Mesenchymal stem cell (in vitro differentiated cells and primary cell): Measurements from ENCODE around the gene PDE6C.
A peak's percentile ranks its signal among the peaks of the same experiment; 100 is the strongest.

ENCODE experiments used
- DNase-seq: peaks from one replicate; pipeline ENCODE4 v3.0.0-alpha.2; 2013
- H2AFZ ChIP-seq: one replicate; pipeline ENCODE4 v1.6.1; 2013; ENCODE audit warnings: low read depth, mild to moderate bottlenecking, control low read depth, inconsistent platforms, low read length, moderate library complexity
- H2AK5ac ChIP-seq: 2 replicates; pipeline ENCODE4 v1.6.1; 2013; ENCODE audit warnings: low read length, moderate library complexity, mild to moderate bottlenecking, inconsistent platforms; ENCODE audit not compliant: severe bottlenecking
- H2BK120ac ChIP-seq: one replicate; pipeline ENCODE4 v1.6.1; 2013; ENCODE audit warnings: low read depth, mild to moderate bottlenecking, inconsistent platforms, low read length, moderate library complexity
- H2BK12ac ChIP-seq, 2 experiments: one replicate each; pipeline ENCODE4 v1.6.1; 2013; ENCODE audit warnings: inconsistent platforms in 2 of 2, low read length in 2 of 2, mild to moderate bottlenecking in 2 of 2, moderate library complexity in 2 of 2, control low read depth in 1 of 2
- H2BK15ac ChIP-seq: one replicate; pipeline ENCODE4 v1.6.1; 2013; ENCODE audit warnings: mild to moderate bottlenecking, low read depth, inconsistent platforms; ENCODE audit not compliant: poor library complexity, severe bottlenecking
- H2BK5ac ChIP-seq: 2 replicates; pipeline ENCODE4 v1.6.1; 2013; ENCODE audit warnings: low read depth, mild to moderate bottlenecking, low read length, control low read depth, inconsistent platforms; ENCODE audit not compliant: poor library complexity, severe bottlenecking
- H3K14ac ChIP-seq, 2 experiments: one replicate each; pipeline ENCODE4 v1.6.1; 2013; ENCODE audit warnings: inconsistent platforms in 2 of 2, low read length in 2 of 2, control low read depth in 1 of 2, mild to moderate bottlenecking in 1 of 2, moderate library complexity in 1 of 2
- H3K18ac ChIP-seq, 2 experiments: one replicate each; pipeline ENCODE4 v1.6.1; 2013; ENCODE audit warnings: inconsistent platforms in 2 of 2, low read length in 2 of 2, control low read depth in 1 of 2, low read depth in 1 of 2, mild to moderate bottlenecking in 1 of 2
- H3K23ac ChIP-seq, 2 experiments: one replicate each; pipeline ENCODE4 v1.6.1; 2013; ENCODE audit warnings: inconsistent platforms in 2 of 2, low read length in 2 of 2, mild to moderate bottlenecking in 2 of 2, moderate library complexity in 2 of 2, control low read depth in 1 of 2
- H3K27ac ChIP-seq: 2 replicates; pipeline ENCODE4 v1.5.1; 2013; ENCODE audit warnings: mild to moderate bottlenecking, moderate library complexity, low read length, control low read depth, inconsistent platforms; ENCODE audit not compliant: poor library complexity, severe bottlenecking
- H3K27me3 ChIP-seq, 2 experiments: 2 replicates each; pipeline versions ENCODE4 v1.6.1 to v1.7.0; 2013; ENCODE audit warnings: low read length in 2 of 2, mild to moderate bottlenecking in 2 of 2, moderate library complexity in 2 of 2, control low read depth in 1 of 2, inconsistent platforms in 1 of 2; ENCODE audit not compliant: control insufficient read depth in 1 of 2, insufficient read depth in 1 of 2
- H3K36me3 ChIP-seq, 2 experiments: 2 replicates each; pipeline versions ENCODE4 v1.6.1 to v1.7.0; 2013; ENCODE audit warnings: low read length in 2 of 2, control low read depth in 1 of 2, inconsistent platforms in 1 of 2, low read depth in 1 of 2, mild to moderate bottlenecking in 1 of 2; ENCODE audit not compliant: insufficient read depth in 2 of 2, control insufficient read depth in 1 of 2
- H3K4ac ChIP-seq, 2 experiments: one replicate each; pipeline ENCODE4 v1.6.1; 2013; ENCODE audit warnings: inconsistent platforms in 2 of 2, low read length in 2 of 2, mild to moderate bottlenecking in 2 of 2, moderate library complexity in 2 of 2, control low read depth in 1 of 2, low read depth in 1 of 2
- H3K4me1 ChIP-seq: 2 replicates; pipeline ENCODE4 v1.6.1; 2013; ENCODE audit warnings: low read depth, low read length, control low read depth; ENCODE audit not compliant: control insufficient read depth, insufficient read depth
- H3K4me2 ChIP-seq: 2 replicates; pipeline ENCODE4 v1.6.1; 2013; ENCODE audit warnings: low read length, mild to moderate bottlenecking, inconsistent platforms; ENCODE audit not compliant: poor library complexity, severe bottlenecking
- H3K4me3 ChIP-seq, 2 experiments: 2 replicates each; pipeline versions ENCODE4 v1.5.1 to v1.7.0; 2013; ENCODE audit warnings: low read length in 2 of 2, mild to moderate bottlenecking in 2 of 2, control low read depth in 1 of 2, low read depth in 1 of 2; ENCODE audit not compliant: insufficient read depth in 1 of 2
- H3K79me1 ChIP-seq: replicated peaks from 2 replicates; pipeline ENCODE4 v1.6.1; 2013; ENCODE audit warnings: mild to moderate bottlenecking, control low read depth, low read length, inconsistent platforms; ENCODE audit not compliant: poor library complexity, severe bottlenecking
- H3K9ac ChIP-seq: 2 replicates; pipeline ENCODE4 v1.7.0; 2013; ENCODE audit warnings: mild to moderate bottlenecking, low read length, moderate library complexity
- H3K9me3 ChIP-seq: 2 replicates; pipeline ENCODE4 v1.7.0; 2013; ENCODE audit warnings: mild to moderate bottlenecking, low read length; ENCODE audit not compliant: control insufficient read depth
- H4K8ac ChIP-seq: one replicate; pipeline ENCODE4 v1.6.1; 2013; ENCODE audit warnings: inconsistent platforms, mild to moderate bottlenecking, low read length, moderate library complexity
- H4K91ac ChIP-seq: one replicate; pipeline ENCODE4 v1.6.1; 2013; ENCODE audit warnings: mild to moderate bottlenecking, low read length, inconsistent platforms
- WGBS: methylation state at CpG from one replicate; pipeline ENCODE4 v1.1.7; 2013; ENCODE audit warnings: mixed read lengths; 5-methylcytosine and 5-hydroxymethylcytosine counted together

The PDE6C gene

DNA sequence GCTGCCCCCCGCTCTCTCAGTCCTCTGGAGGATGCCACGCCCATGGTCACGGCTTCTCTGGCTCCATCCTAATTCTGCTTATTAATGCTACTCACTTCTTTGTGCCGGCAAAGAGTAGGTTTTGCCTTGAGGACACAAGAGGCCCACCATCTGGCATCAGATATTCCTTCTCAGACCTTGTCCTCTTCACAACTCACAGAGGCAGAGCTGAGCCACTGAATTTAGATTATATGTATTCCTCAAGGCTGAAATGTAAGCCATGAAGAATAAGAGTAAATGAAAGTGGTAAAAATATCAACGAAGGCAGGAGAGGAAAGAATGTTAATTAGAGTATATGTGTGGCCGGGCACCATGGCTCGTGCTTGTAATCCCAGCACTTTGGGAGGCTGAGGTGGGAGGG, 17.8 kb upstream of the PDE6C start:
- Histone ChIP-seq H3K23ac (peak overlapping the region in 1 of 2 experiments; percentile 14), H4K8ac (no peak overlapping the region), H3K18ac (no peak overlapping the region), H2AK5ac (no peak overlapping the region), H3K36me3 (no peaks in the 10 kb centered on the region), H3K4ac (no peak overlapping the region), H2BK120ac (no peak overlapping the region), H3K9ac (no peak overlapping the region), H3K4me1 (peaks cover 6% of the 10 kb centered on the region), H3K4me3 (no peak overlapping the region), H3K9me3 (no peaks in the 10 kb centered on the region), H3K79me1 (no peaks in the 10 kb centered on the region), H2AFZ (no peak overlapping the region), H3K27ac (no peak overlapping the region), H3K4me2 (no peak overlapping the region), H4K91ac (no peak overlapping the region), H2BK15ac (no peak overlapping the region), H3K14ac (no peak overlapping the region), H2BK5ac (no peak overlapping the region), H3K27me3 (peaks cover 6 to 40% of the 10 kb centered on the region in 2 experiments), H2BK12ac (no peak overlapping the region)
- DNase-seq, result no peak
- WGBS, result 92% methylated on average over 7 of the region's 7 CpGs

DNA sequence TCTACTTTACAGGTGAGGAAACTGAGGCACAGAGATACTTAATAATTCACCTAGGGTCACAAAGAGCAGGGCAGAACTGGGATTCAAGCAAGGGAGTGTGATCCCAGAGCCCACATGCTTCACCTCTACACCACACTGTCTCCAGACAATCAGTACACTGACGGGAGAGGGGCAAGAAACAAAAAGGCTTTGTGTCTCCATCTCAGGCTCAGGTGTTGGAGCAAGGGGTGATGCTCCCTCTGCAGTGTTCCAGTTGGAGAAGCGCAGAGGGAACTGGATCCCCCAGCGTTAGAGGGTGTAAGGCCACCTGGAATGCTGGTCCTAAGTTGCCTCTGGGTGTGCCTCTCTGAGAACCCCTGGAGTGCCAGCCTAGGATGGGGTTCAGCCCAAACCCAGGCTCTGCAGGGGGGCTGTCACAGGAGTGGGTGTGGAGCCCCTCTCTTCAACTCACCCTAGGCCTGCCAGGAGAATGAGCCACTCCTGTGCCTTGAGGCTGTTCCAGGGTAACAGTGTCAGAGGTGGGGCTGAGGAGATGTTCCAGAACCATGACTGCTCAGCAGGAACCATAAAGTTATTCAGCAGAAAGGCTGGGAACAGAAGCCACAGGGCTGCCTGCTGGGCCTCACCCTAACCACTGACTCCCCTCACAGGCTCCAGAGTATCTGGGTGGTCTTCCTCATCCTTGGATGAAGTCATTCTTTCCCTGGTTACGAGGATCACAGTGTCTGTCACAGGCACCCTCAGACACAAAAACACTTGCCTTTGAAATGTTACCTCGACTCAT, 16.8 kb upstream of the PDE6C start:
- Histone ChIP-seq H2BK120ac (no peak overlapping the region), H3K18ac (no peak overlapping the region), H3K4me2 (no peak overlapping the region)

DNA sequence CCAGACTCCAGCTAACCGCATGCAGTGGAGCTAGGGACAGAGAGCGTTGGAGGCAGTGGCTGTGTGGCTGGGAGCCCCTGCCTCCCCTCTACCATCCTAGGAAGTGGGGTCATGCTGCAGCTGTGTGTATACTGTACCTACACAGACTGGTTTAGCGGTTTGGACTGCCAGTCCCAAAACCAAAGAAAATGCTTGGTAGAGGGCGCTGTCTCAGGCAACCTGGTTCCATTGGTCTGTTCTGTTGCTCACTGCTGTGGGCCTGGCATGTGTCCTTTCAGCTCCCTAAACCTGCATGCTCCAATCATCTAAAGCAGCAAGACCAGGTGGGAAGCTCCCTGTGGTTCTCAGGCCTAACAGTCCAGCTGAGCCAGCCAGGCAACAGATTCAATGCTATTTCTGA, 15.8 kb upstream of the PDE6C start:
- no peak for DNase-seq
- Histone ChIP-seq H3K4me2 (no peak overlapping the region), H3K14ac (no peak overlapping the region), H2BK120ac (no peak overlapping the region), H3K9ac (no peak overlapping the region), H3K18ac (no peak overlapping the region), H3K27ac (no peak overlapping the region), H2BK5ac (no peak overlapping the region), H3K4me3 (no peak overlapping the region), H2AK5ac (no peak overlapping the region), H3K9me3 (no peaks in the 10 kb centered on the region), H3K27me3 (peaks cover 19 to 34% of the 10 kb centered on the region in 2 experiments), H2BK12ac (no peak overlapping the region), H3K79me1 (no peaks in the 10 kb centered on the region), H3K4ac (no peak overlapping the region), H2AFZ (no peak overlapping the region), H2BK15ac (no peak overlapping the region), H3K36me3 (no peaks in the 10 kb centered on the region), H4K91ac (no peak overlapping the region), H3K23ac (no peak overlapping the region), H3K4me1 (peaks cover 19% of the 10 kb centered on the region), H4K8ac (no peak overlapping the region)
- WGBS, result 55% methylated on average over 4 of the region's 4 CpGs

More for the DNA sequence above, 16.8 kb upstream of the PDE6C start:
- Histone ChIP-seq H3K4ac (no peak overlapping the region), H2BK5ac (no peak overlapping the region), H4K8ac (no peak overlapping the region), H3K4me3 (no peak overlapping the region), H3K79me1 (no peaks in the 10 kb centered on the region), H2AK5ac (no peak overlapping the region), H4K91ac (no peak overlapping the region), H2BK15ac (no peak overlapping the region), H3K36me3 (no peaks in the 10 kb centered on the region), H2BK12ac (no peak overlapping the region), H3K23ac (no peak overlapping the region), H3K9me3 (no peaks in the 10 kb centered on the region), H3K27me3 (peaks cover 15 to 40% of the 10 kb centered on the region in 2 experiments), H3K4me1 (peaks cover 10% of the 10 kb centered on the region), H3K27ac (no peak overlapping the region), H3K14ac (peak overlapping the region in 1 of 2 experiments; percentile 26), H2AFZ (no peak overlapping the region), H3K9ac (no peak overlapping the region)
- DNase-seq, result no peak
- 83% methylated on average over 5 of the region's 5 CpGs for WGBS

DNA sequence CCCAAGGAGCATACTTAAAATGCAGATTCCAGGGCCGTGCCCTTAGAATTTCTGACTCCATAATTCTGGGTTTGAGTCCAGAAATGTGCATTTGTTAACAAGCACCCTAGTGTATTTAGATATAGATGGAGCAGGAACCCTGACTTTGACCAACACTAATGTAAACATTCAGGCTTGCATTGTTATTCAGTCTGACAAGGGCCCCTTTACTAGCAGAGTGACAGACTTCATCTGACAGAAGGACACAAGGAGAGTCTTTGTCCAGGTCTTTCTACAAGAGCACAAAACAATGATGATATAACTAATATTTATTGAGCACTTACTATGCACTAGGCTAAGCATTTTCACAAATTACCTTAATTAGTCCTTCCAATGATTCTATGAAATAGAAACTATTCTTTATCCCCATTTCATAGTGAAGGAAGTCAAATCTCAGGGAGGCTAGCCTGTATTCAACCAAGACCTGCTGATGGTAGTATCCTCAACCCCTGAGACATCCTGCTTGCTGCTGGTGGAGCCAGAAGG, 15.2 kb upstream of the PDE6C start:
- peaks cover 19% of the 10 kb centered on the region for H3K4me1 ChIP-seq
- 89% methylated on average over 1 of the region's 1 CpG for WGBS
- H3K14ac ChIP-seq, result no peak overlapping the region
- no peak overlapping the region for H4K91ac ChIP-seq
- no peak overlapping the region for H2AFZ ChIP-seq
- H3K4me3 ChIP-seq, result no peak overlapping the region
- no peak overlapping the region for H3K23ac ChIP-seq
- H3K9ac ChIP-seq, result no peak overlapping the region
- H3K4ac ChIP-seq, result no peak overlapping the region
- H2BK15ac ChIP-seq, result no peak overlapping the region
- no peaks in the 10 kb centered on the region for H3K9me3 ChIP-seq
- H2AK5ac ChIP-seq, result no peak overlapping the region
- H3K27me3 ChIP-seq, result peaks cover 25 to 35% of the 10 kb centered on the region in 2 experiments
- H3K36me3 ChIP-seq, result no peaks in the 10 kb centered on the region
- no peak overlapping the region for H3K4me2 ChIP-seq
- no peak overlapping the region for H3K18ac ChIP-seq
- H3K79me1 ChIP-seq, result no peaks in the 10 kb centered on the region
- H2BK12ac ChIP-seq, result no peak overlapping the region
- H3K27ac ChIP-seq, result no peak overlapping the region
- H2BK5ac ChIP-seq, result no peak overlapping the region
- H2BK120ac ChIP-seq, result no peak overlapping the region
- H4K8ac ChIP-seq, result no peak overlapping the region
- DNase-seq, result no peak
